Measurements from ENCODE around the gene LGALS3BP.

- TF ChIP-seq CTCF (conservative IDR thresholded peaks at IDR 0.05; ENCODE audit: low read depth in 2 of 2) (no peak), POLR2AphosphoS5 (IDR thresholded peaks at IDR 0.05; ENCODE audit: low read depth) (no peak), EZH2phosphoT487 (IDR thresholded peaks at IDR 0.05; ENCODE audit: unreplicated experiment) (no peak), ZNF331 (CRISPR knock-in tag; IDR thresholded peaks at IDR 0.05; ENCODE audit: low read depth) (no peak), ETS1 (IDR thresholded peaks at IDR 0.05) (no peak), REST (IDR thresholded peaks at IDR 0.05; ENCODE audit: unreplicated experiment) (no peak), EZH2 (IDR thresholded peaks at IDR 0.05; ENCODE audit: low read depth, unreplicated experiment) (no peak), CREB1 (CRISPR knock-in tag; IDR thresholded peaks at IDR 0.05; ENCODE audit: low read depth) (no peak), JUNB (IDR thresholded peaks at IDR 0.05; ENCODE audit: unreplicated experiment) (no peak)
Observed at GRCh38 chr17:78956254-78956653, 23.5 kb downstream of the LGALS3BP start.

Measured in GM23338 (cell line).